Keratinocyte (primary cell): ENCODE data around the gene CHRNA7. TPM values are rescaled to one million over a fixed set of nuclear protein-coding genes. Genes with fewer than 3 reads are reported as not detected.

Experiments
- DNase-seq: peaks from one replicate; pipeline ENCODE4 v3.0.0-alpha.2; 2011; ENCODE audit warnings: low read depth, missing footprints, low spot score
- FAIRE-seq: peaks from 2 replicates; lab custom pipeline; 2011; peaks lifted over from hg19 to GRCh38; lab: Jason Lieb, UNC
- H2AFZ ChIP-seq: 2 replicates; pipeline ENCODE4 v1.6.0; 2012; ENCODE audit warnings: low read length, control low read depth, inconsistent platforms; ENCODE audit not compliant: control insufficient read depth
- H3K27ac ChIP-seq: 2 replicates; pipeline ENCODE4 v1.5.1; 2011; ENCODE audit warnings: low read length; ENCODE audit not compliant: control insufficient read depth, insufficient read depth
- H3K27me3 ChIP-seq: 3 replicates; pipeline ENCODE4 v1.6.0; 2011; ENCODE audit warnings: low read length; ENCODE audit not compliant: control insufficient read depth, insufficient read depth; ENCODE audit errors: extremely low read depth
- H3K36me3 ChIP-seq, 2 experiments: 2 replicates in 1 of 2; 3 replicates in 1 of 2; pipeline ENCODE4 v1.5.1; 2011; ENCODE audit warnings: low read length in 2 of 2, mild to moderate bottlenecking in 1 of 2; ENCODE audit not compliant: control insufficient read depth in 2 of 2, insufficient read depth in 2 of 2; ENCODE audit errors: extremely low read depth in 1 of 2
- H3K4me1 ChIP-seq: 3 replicates; pipeline ENCODE4 v1.5.1; 2011; ENCODE audit warnings: low read length; ENCODE audit not compliant: control insufficient read depth, insufficient read depth; ENCODE audit errors: extremely low read depth
- H3K4me2 ChIP-seq: 3 replicates; pipeline ENCODE4 v1.6.0; 2011; ENCODE audit warnings: low read depth, low read length; ENCODE audit not compliant: control insufficient read depth, insufficient read depth; ENCODE audit errors: extremely low read depth
- H3K4me3 ChIP-seq, 3 experiments: fragments of 200-600 bp in 1 of 3; sonication (generic) in 1 of 3; 2 replicates in 2 of 3; 3 replicates in 1 of 3; pipeline ENCODE4 v1.5.1; 2011 to 2016; ENCODE audit warnings: low read length in 3 of 3, mild to moderate bottlenecking in 3 of 3, control low read depth in 2 of 3, inconsistent platforms in 1 of 3, low read depth in 1 of 3, mixed read lengths in 1 of 3, mixed run types in 1 of 3, moderate library complexity in 1 of 3; ENCODE audit not compliant: control insufficient read depth in 2 of 3, insufficient read depth in 2 of 3; ENCODE audit errors: extremely low read depth in 1 of 3
- H3K79me2 ChIP-seq: 2 replicates; pipeline ENCODE4 v1.6.0; 2012; ENCODE audit warnings: low read length; ENCODE audit not compliant: control insufficient read depth, insufficient read depth
- H3K9ac ChIP-seq: 3 replicates; pipeline ENCODE4 v1.6.0; 2011; ENCODE audit warnings: low read length; ENCODE audit not compliant: control insufficient read depth, insufficient read depth; ENCODE audit errors: extremely low read depth
- H3K9me1 ChIP-seq: 3 replicates; pipeline ENCODE4 v1.6.0; 2011; ENCODE audit warnings: low read length; ENCODE audit not compliant: control insufficient read depth, insufficient read depth; ENCODE audit errors: extremely low read depth
- H3K9me3 ChIP-seq: 2 replicates; pipeline ENCODE4 v1.5.1; 2012; ENCODE audit warnings: low read depth, low read length; ENCODE audit not compliant: control insufficient read depth
- H4K20me1 ChIP-seq: 3 replicates; pipeline ENCODE4 v1.6.0; 2011; ENCODE audit warnings: low read length; ENCODE audit not compliant: control insufficient read depth, insufficient read depth; ENCODE audit errors: extremely low read depth
- CTCF ChIP-seq, 3 experiments: IDR thresholded peaks in 1 of 3; conservative IDR thresholded peaks in 1 of 3; optimal IDR thresholded peaks in 1 of 3; 2 replicates in 2 of 3; 3 replicates in 1 of 3; pipeline versions ENCODE3 to v1.5.1; 2011; ENCODE audit warnings: low read length in 3 of 3, mild to moderate bottlenecking in 3 of 3, moderate library complexity in 2 of 3, control low read depth in 1 of 3, inconsistent platforms in 1 of 3; ENCODE audit not compliant: insufficient read depth in 2 of 3; ENCODE audit errors: extremely low read depth in 1 of 3
- EZH2 ChIP-seq: IDR thresholded peaks from one replicate; pipeline ENCODE4 v1.6.1; 2012; ENCODE audit warnings: inconsistent platforms, mild to moderate bottlenecking, low read length, moderate library complexity
- dilution Hi-C: fragments of 300-500 bp; cut with MboI; formaldehyde crosslinking; loops from one replicate; pipeline ENCODE4 v1.7.0; 2020; ENCODE audit warnings: low sequenced_read_pairs; ENCODE audit not compliant: extremely low pct_ligation_motif_present
- polyA plus RNA-seq, 5 experiments: library from polyadenylated mRNA; depleted of rRNA in 3 of 5; stranded (reverse) in 3 of 5; stranded (forward) in 1 of 5; unstranded in 1 of 5; fragments of >200 nt; gene quantifications; 1 replicate in 1 of 5; 2 replicates in 3 of 5; 3 replicates in 1 of 5; pipeline versions ENCODE4 v1.2.1 to v1.2.3, GENCODE V29; 2011 to 2012; ENCODE audit warnings: missing spikeins in 2 of 5, low read depth in 1 of 5, low replicate concordance in 1 of 5

The CHRNA7 gene
- polyA plus RNA-seq, 1 donor (not counting 4 experiments of a cell fraction or from before 2014, with no cell fraction given): 0.93 TPM

- no peaks in the 10 kb centered on the region for H3K9me3 ChIP-seq
- no peak for TF ChIP-seq CTCF (optimal IDR thresholded peaks at IDR 0.05 in 1 of 3, IDR thresholded peaks at IDR 0.05 in 1 of 3, conservative IDR thresholded peaks at IDR 0.05 in 1 of 3; ENCODE audit: extremely low read depth in 1 of 3, insufficient read depth in 2 of 3, low read length in 3 of 3)
- TF ChIP-seq EZH2: no peak
- no peak overlapping the region for H3K27ac ChIP-seq
- no peaks in the 10 kb centered on the region for H3K4me1 ChIP-seq
- H3K36me3 ChIP-seq: no peaks in the 10 kb centered on the region
- dilution Hi-C loops: no loop called here
- no peak overlapping the region for H3K4me2 ChIP-seq
- DNase-seq (no peak), FAIRE-seq (no peak)
- no peaks in the 10 kb centered on the region for H3K79me2 ChIP-seq
- no peaks in the 10 kb centered on the region for H4K20me1 ChIP-seq
- no peak overlapping the region for H2AFZ ChIP-seq
- no peaks in the 10 kb centered on the region for H3K27me3 ChIP-seq
- H3K9me1 ChIP-seq: no peaks in the 10 kb centered on the region
- H3K4me3 ChIP-seq: no peak overlapping the region
- no peak overlapping the region for H3K9ac ChIP-seq
Observed at GRCh38 chr15:32106401-32107381, 76.4 kb downstream of the CHRNA7 start.

DNA sequence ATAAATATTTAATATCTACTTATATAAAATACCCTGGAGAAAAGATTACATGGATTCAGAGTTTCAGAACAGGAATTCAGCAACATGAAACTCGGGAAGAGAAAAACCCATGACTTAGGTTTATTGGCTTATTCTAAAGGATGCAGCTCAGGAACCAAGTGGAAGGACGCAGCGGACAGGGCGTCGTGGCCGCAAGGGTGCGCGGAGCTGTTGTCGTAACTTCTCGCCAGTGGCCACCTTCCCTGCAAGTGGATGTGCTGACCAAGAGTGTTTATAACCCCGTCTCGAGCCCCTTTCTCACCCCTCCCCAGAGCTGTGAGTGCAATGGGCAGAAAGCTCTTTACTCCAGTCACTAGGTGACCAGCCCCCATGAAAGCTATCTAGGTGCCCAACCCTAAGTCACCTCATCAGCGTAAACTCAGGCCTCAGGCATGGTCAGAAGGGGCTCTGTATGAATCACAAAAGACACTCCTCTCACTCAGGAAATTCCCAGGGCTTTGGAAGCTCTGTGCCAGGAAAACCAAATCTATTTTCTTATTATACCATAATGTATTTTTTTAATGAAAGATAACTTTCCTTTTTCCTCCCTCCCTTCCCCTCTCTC, 77.3 kb downstream of the CHRNA7 start:
- Histone ChIP-seq H3K9me1 (no peaks in the 10 kb centered on the region), H3K27me3 (no peaks in the 10 kb centered on the region), H3K9ac (no peak overlapping the region), H2AFZ (no peak overlapping the region), H3K4me2 (no peak overlapping the region), H3K4me3 (no peak overlapping the region), H3K79me2 (no peaks in the 10 kb centered on the region), H3K9me3 (no peaks in the 10 kb centered on the region), H3K4me1 (no peaks in the 10 kb centered on the region), H3K36me3 (no peaks in the 10 kb centered on the region), H3K27ac (no peak overlapping the region), H4K20me1 (no peaks in the 10 kb centered on the region)
- dilution Hi-C loops: no loop called here
- DNase-seq (no peak), FAIRE-seq (no peak)
- TF ChIP-seq CTCF (optimal IDR thresholded peaks at IDR 0.05 in 1 of 3, IDR thresholded peaks at IDR 0.05 in 1 of 3, conservative IDR thresholded peaks at IDR 0.05 in 1 of 3; ENCODE audit: extremely low read depth in 1 of 3, insufficient read depth in 2 of 3, low read length in 3 of 3): no peak
- no peak for TF ChIP-seq EZH2
